ENCODE results near the gene ERC2.
"Not testable (repeated sequence)": the region's sequence is repeated elsewhere in the genome, so short reads cannot be mapped to it uniquely, and the experiment has no call there.

ERC2 gene

DNA sequence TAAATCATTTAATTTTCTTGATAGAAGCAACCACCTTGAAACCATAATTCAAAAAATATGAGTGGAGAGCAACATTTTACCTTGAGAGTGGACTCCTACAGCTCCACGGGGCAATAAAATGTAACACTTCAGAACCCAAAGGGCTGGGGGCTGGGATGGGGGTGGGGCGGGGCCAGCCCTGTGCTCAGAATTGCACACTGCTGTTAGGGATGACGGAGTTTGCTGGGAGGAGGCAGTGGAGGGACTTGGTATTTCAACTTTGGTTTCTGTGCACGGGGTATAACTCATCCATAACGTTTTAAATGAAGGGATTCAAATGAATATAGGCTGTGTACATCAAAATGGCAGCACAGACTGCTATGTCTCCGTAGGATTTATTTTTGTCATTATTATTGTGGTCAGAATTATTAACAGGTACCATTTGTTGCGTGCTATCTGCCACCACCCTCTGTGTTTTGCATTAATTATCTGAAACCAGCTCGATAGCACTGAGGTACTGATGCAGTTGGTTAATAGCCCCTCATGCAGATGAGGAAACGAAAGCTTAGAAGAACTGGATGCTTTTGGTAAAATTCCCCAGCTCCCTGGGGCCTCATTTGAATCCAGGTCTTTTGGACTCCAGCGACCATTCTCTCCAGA lies 951.8 kb downstream of the ERC2 start:
- no peaks in the 10 kb centered on the region for H3K27me3 Mint-ChIP-seq
- H3K4me3 Mint-ChIP-seq, result no peak overlapping the region
- no peaks in the 10 kb centered on the region for H3K36me3 Mint-ChIP-seq (ENCODE audit: low read depth)
- H3K4me1 Mint-ChIP-seq, result no peaks in the 10 kb centered on the region
- H3K27ac Mint-ChIP-seq, result no peak overlapping the region
- ATAC-seq (no peak), DNase-seq (no peak)
- H3K9me3 Mint-ChIP-seq, result no peaks in the 10 kb centered on the region

DNA sequence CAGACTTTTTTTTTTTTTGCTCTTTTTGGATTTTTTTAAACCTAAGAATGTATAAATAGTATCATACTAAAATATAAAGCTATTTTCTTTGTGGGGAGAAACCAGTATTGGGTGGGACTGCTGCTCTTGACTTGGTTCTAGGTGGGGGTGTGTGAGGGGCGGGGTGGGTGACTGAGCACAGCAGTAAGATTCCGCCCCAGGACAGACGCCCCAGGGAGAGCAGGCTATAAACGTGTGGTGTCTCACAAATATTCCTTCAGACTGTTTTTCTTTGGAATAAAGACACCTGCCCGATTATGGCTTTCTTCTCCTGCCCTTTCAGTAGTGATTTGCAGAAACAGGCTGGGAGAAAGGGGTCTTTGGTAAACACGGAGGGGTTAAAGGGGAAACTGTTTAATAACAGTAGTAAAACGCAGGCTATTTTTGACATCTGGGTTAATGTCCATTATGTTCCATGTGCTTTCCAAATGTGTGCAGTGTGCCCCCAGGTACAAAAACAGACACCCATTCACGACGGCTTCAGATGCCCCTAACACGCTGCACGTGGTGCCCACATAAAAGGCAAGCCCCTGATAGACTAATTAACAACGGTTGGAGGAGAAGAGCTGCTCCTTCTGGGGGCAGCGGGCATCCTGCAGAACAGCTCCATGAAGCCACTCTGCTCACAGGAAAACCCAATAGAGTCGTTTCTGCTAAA lies 952.6 kb downstream of the ERC2 start:
- H3K4me3 Mint-ChIP-seq, result no peak overlapping the region
- H3K36me3 Mint-ChIP-seq (ENCODE audit: low read depth), result no peaks in the 10 kb centered on the region
- no peak overlapping the region for H3K27ac Mint-ChIP-seq
- DNase-seq (no peak), ATAC-seq (no peak)
- H3K27me3 Mint-ChIP-seq, result no peaks in the 10 kb centered on the region
- H3K9me3 Mint-ChIP-seq, result no peaks in the 10 kb centered on the region
- no peaks in the 10 kb centered on the region for H3K4me1 Mint-ChIP-seq

DNA sequence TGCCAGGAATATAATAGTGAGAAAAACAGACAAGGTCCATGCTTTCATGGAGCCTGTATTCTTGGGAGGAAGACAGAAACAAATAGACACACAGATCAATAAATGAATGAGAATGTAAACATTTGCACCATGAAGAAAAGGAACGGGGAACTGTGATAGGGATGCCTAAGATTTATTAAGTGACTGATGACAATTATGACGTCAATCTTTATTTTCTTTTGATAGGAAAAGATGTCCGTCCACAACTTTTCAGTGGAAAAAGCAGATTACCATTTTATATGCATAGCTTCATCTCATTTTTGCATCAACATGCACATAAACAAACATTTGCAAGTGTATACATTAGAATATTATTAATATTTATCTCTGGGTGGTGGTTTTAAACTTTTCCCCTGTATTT lies 953.3 kb downstream of the ERC2 start:
- Mint-ChIP-seq H3K4me3 (no peak overlapping the region), H3K4me1 (no peaks in the 10 kb centered on the region), H3K27me3 (no peaks in the 10 kb centered on the region), H3K9me3 (no peaks in the 10 kb centered on the region), H3K27ac (no peak overlapping the region), H3K36me3 (ENCODE audit: low read depth) (no peaks in the 10 kb centered on the region)
- DNase-seq (no peak), ATAC-seq (no peak)

DNA sequence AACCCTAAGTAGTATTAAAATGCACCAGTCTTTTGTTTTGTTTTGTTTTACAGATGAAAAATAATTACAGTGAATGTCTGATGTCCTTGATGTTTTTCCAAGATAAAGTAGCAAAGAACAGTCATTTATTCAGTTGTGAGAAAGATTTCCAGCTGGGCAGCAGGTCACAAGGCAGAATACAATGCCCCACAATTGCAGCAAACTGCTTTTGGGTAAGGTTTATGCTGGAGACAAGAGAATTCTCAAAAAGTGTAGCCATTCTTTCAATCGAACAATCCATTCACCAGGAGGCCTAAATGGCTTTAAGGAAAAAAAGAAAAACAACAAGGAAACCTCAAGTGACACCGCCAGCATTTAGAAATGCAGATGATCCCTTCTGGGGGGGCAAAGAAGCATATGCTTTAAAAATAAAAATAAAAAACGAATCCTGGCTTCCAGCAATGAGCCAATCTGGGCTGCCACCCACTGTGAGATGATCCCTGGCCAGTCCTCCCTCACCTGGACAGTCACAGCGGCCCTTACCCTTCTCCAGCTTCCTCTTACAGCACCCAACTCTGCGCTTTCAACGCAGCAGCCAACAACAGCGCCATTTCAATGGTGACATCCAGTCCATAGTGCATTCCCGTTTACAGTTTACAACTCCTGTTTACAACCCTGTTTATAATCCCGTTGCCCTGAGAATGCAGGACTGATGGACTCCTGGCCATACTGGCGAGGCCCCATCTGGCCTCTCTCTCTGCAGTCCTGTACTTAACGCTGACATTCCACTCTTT lies 955.5 kb downstream of the ERC2 start:
- no peak overlapping the region for H3K4me3 Mint-ChIP-seq
- no peak overlapping the region for H3K27ac Mint-ChIP-seq
- no peaks in the 10 kb centered on the region for H3K27me3 Mint-ChIP-seq
- DNase-seq (no peak), ATAC-seq (no peak)
- H3K36me3 Mint-ChIP-seq (ENCODE audit: low read depth), result no peaks in the 10 kb centered on the region
- no peaks in the 10 kb centered on the region for H3K9me3 Mint-ChIP-seq
- H3K4me1 Mint-ChIP-seq, result no peaks in the 10 kb centered on the region

DNA sequence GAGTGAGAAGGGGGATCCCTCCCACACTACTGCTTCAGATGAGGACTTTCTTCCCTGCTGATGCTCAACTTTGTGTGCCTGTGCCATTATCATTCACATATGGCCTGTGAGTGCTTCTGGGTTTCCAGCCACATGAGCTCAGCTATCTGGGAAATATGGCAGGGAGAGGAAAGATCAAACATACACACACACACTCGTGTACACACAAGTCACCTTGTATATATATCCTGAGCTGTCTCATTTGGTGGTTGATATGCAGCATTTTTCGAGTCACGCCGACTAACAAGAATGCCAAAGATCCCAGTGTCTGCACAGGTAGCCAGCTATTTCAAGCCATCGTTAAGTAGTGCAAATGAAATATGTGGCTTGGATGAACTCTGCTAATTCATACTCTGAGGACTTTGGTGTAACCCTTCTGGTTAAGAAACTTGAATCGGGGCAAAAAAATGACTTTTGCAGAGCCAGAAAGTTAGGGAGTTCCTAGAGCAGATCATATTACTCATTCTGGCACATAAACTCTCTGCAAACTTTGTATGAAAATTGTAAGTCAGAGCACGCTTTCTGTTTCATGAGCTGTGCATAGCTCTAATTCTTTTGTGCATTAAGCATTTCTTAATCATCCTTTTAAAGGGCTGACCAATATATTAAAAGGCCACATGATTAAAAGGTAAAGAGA lies 956.2 kb downstream of the ERC2 start:
- Mint-ChIP-seq H3K9me3 (no peaks in the 10 kb centered on the region), H3K36me3 (ENCODE audit: low read depth) (no peaks in the 10 kb centered on the region), H3K4me3 (no peak overlapping the region), H3K4me1 (no peaks in the 10 kb centered on the region), H3K27ac (no peak overlapping the region), H3K27me3 (no peaks in the 10 kb centered on the region)
- ATAC-seq (no peak), DNase-seq (no peak)

DNA sequence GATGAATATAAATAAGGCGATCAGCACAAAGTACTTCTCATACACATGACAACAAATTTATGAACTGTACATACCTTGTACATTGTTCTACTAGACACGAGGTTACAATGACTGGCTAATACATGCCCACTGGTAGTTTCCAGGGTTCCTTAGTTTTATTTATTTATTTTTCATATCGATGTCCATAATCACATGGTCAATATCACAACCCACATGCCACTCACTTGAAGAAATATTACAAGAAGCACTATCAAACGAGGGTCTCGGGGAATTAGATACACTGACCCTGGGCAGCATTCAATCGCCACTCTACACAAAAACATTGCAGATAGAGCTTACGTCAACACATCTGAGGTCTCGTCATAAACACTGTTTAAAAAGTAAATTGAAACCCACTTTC lies 959.9 kb downstream of the ERC2 start:
- Mint-ChIP-seq H3K27ac (no peak overlapping the region), H3K27me3 (no peaks in the 10 kb centered on the region), H3K36me3 (ENCODE audit: low read depth) (no peaks in the 10 kb centered on the region), H3K4me1 (no peaks in the 10 kb centered on the region), H3K9me3 (no peaks in the 10 kb centered on the region), H3K4me3 (no peak overlapping the region)
- ATAC-seq (no peak), DNase-seq (no peak)

DNA sequence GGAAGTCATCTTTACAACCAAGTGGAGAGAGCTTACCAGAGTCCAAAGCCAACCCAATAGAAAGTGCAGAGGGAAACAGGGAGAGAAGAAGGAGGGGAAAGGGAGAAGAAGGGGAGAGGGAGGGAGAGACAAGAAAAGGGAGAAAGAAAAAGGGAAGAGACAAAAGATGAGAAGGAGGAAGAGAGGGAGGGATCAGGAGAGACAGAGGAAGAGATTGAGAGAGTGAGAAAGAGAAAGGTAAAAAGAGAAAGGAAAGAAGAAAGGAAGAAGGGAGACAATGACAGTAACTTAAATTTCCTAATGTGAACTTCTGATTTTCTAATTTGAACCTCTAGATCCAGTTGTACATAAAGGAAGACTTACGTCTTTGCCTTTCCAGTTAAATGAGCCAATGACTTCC lies 960.5 kb downstream of the ERC2 start:
- no peak overlapping the region for H3K27ac Mint-ChIP-seq
- no peaks in the 10 kb centered on the region for H3K4me1 Mint-ChIP-seq
- no peaks in the 10 kb centered on the region for H3K9me3 Mint-ChIP-seq
- no peaks in the 10 kb centered on the region for H3K27me3 Mint-ChIP-seq
- H3K4me3 Mint-ChIP-seq, result no peak overlapping the region
- H3K36me3 Mint-ChIP-seq (ENCODE audit: low read depth), result no peaks in the 10 kb centered on the region
- ATAC-seq (no peak), DNase-seq (no peak)

DNA sequence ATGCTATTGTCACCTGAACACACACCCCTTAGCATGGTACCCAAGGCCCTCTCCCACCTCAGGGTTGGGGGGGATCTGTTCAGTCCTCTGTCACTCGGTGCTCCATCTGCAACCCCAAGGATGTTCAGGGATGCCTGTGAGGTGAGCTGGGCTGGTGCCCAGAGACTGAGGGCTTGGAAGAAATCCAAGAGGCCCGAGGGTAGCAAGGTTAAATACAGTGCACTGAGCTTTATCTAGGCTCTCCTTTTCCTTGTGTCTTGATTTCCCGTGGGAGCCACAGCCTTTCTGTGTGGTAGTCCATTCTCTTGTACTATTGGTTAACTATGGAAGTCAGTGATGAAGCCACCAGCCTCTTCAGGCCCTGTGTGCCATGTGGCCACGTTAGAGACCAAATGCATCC lies 962.5 kb downstream of the ERC2 start:
- H3K9me3 Mint-ChIP-seq, result no peaks in the 10 kb centered on the region

DNA sequence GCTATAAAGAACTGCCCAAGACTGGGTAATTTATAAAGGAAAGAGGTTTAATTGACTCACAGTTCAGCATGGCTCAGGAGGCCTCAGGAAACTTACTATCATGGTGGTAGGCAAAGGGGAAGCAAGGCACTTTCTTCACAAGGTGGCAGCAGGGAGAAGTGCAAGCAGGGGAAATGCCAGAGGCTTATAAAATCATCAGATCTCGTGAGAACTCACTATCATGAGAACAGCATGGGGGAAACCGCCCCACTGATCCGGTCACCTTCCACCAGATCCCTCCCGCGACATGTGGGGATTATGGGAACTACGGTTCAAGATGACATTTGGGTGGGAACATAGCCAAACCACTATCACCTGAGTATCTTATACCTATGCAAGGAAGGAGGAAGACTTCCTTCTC lies 963.2 kb downstream of the ERC2 start:
- H3K4me1 Mint-ChIP-seq; H3K4me3 Mint-ChIP-seq; H3K36me3 Mint-ChIP-seq (ENCODE audit: low read depth); H3K27ac Mint-ChIP-seq; DNase-seq; H3K9me3 Mint-ChIP-seq; H3K27me3 Mint-ChIP-seq; ATAC-seq: not testable (repeated sequence)

More for the DNA sequence above, 962.5 kb downstream of the ERC2 start:
- Mint-ChIP-seq H3K36me3 (ENCODE audit: low read depth) (no peaks in the 10 kb centered on the region), H3K27ac (no peak overlapping the region), H3K4me3 (no peak overlapping the region), H3K27me3 (no peaks in the 10 kb centered on the region), H3K4me1 (no peaks in the 10 kb centered on the region)
- no peak for DNase-seq
- ATAC-seq, result no peak

DNA sequence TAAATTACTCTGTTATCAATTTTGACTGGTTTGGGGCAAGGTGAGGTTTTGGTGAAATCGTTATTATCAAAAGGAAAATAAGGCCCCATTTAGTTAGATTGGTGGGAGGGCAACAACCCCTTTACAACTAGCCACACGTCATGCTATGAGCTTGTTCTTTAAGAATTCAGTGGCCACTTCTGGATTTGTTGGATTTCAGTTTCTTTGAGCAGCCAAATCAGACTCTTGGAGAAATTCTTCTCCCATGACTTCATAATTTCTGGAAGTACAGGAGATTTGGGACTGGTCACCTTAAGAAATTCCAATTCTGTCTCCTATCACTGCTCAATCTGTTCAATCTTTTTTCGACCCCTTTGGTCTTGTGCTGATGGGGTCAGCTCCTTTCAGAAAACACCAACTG lies 966.4 kb downstream of the ERC2 start:
- no peaks in the 10 kb centered on the region for H3K36me3 Mint-ChIP-seq (ENCODE audit: low read depth)
- DNase-seq (no peak), ATAC-seq (no peak)
- H3K9me3 Mint-ChIP-seq, result no peaks in the 10 kb centered on the region
- no peak overlapping the region for H3K27ac Mint-ChIP-seq
- H3K4me3 Mint-ChIP-seq, result no peak overlapping the region
- no peaks in the 10 kb centered on the region for H3K27me3 Mint-ChIP-seq
- no peaks in the 10 kb centered on the region for H3K4me1 Mint-ChIP-seq

DNA sequence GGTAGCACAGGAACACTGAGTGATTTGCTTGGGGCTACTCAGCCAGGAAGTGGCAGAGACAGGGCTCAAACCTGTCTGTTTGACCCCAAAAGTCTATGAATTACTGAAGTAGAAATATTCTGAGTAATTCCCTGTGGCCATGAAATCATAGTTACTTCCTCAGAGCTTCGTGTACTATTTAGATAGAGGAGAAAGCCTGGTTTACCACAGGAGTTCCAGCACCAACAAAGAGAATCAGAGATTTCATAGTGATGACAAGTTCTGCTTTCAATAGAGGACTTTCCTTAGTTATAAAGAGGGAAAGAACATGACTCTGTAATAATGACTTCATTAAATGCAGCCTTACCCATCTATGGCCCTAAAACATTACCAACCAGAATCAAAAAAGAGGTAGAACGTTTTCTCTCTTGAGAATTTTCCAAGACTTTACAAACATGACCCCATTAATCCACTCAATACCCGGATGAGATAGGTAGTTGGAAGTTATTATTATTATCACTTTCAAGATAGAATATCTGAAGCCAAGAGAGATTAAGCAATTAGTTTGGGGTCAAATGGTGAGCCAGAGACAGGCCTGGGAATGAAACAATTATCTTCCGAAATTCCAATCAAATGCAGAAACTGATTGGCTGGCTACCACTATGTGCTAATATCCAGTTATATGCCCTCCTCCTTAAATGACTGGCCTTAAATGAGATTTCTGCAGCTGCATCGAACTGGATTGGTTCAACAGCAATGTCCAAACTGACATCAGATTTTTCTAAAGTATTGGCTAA lies 967.5 kb downstream of the ERC2 start:
- H3K36me3 Mint-ChIP-seq (ENCODE audit: low read depth), result no peaks in the 10 kb centered on the region
- DNase-seq (no peak), ATAC-seq (no peak)
- H3K4me1 Mint-ChIP-seq, result no peaks in the 10 kb centered on the region
- H3K27ac Mint-ChIP-seq, result no peak overlapping the region
- H3K4me3 Mint-ChIP-seq, result no peak overlapping the region
- no peaks in the 10 kb centered on the region for H3K9me3 Mint-ChIP-seq
- H3K27me3 Mint-ChIP-seq, result no peaks in the 10 kb centered on the region

DNA sequence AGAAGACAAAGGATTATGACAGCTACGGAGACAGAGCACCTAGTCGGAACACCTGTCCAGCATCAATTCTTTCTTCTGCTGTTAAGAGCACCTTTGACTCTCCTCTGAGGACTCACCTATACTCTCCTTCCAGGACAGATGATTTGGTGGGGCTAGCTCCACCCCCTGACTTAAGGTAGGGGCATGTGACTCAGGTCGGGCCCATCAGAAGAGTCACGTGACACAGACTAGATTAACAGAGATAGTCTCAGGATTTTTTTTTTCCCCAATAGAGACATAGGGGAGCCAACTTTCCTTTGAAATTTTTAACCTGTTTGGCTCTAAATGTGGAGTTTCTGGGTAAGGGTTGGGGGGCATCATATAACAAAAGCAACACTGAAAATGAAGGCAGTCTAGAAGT lies 969.7 kb downstream of the ERC2 start:
- ATAC-seq, result no peak
- Mint-ChIP-seq H3K27ac (no peak overlapping the region), H3K4me3 (no peak overlapping the region), H3K36me3 (ENCODE audit: low read depth) (no peaks in the 10 kb centered on the region), H3K9me3 (no peaks in the 10 kb centered on the region), H3K4me1 (no peaks in the 10 kb centered on the region), H3K27me3 (no peaks in the 10 kb centered on the region)
- no peak for DNase-seq

DNA sequence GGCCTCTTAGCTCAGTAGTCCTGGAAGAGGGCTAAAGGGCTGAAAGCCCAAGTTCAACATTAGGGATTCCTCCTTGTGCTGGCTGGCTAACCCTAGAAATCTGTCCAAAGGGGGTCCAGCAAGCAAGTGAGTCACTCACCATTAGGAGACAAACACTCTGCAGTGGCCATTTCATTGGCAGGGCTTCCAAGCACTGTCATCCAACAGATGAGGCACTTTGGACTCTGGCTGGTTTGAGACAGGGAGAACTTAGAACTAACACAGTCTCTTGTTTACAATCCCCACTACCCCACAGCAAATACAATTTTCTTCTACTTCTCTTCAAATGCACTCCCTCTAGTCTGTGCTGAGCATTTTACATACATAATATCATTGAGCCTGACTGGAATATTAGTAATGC lies 971.0 kb downstream of the ERC2 start:
- H3K27ac Mint-ChIP-seq, result no peak overlapping the region
- no peak for DNase-seq
- H3K4me3 Mint-ChIP-seq, result no peak overlapping the region

DNA sequence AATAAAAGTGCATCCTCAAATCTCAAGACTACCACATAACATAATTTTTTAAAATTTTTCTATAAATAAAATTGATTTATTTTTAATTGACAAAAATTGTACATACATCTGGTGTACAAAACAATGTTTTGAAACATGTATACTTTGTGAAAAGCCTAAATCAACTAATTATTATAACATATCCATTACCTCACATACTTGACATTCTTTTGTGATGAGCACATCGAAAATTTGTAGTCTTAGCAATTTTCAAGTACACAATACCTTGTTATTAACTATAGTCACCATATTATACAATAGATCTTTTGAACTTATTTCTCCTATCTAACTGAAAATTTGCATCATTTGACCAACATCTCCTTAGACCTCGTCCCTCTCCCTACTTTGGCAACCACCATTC lies 973.3 kb downstream of the ERC2 start:
- DNase-seq (no peak), ATAC-seq (no peak)
- H3K27ac Mint-ChIP-seq, result no peak overlapping the region
- H3K4me1 Mint-ChIP-seq, result no peaks in the 10 kb centered on the region
- no peak overlapping the region for H3K4me3 Mint-ChIP-seq
- H3K9me3 Mint-ChIP-seq, result no peaks in the 10 kb centered on the region
- H3K36me3 Mint-ChIP-seq (ENCODE audit: low read depth), result no peaks in the 10 kb centered on the region
- H3K27me3 Mint-ChIP-seq, result peaks cover 9% of the 10 kb centered on the region

More for the DNA sequence above, 971.0 kb downstream of the ERC2 start:
- ATAC-seq, result no peak
- peaks cover 4% of the 10 kb centered on the region for H3K27me3 Mint-ChIP-seq
- no peaks in the 10 kb centered on the region for H3K36me3 Mint-ChIP-seq (ENCODE audit: low read depth)
- no peaks in the 10 kb centered on the region for H3K9me3 Mint-ChIP-seq
- no peaks in the 10 kb centered on the region for H3K4me1 Mint-ChIP-seq

Measured in activated naive CD8-positive, alpha-beta T cell treated with anti-CD3 and anti-CD28 coated beads, Interleukin-2, amount 50 U/mL, for 24 hours (primary cell).